GM12878 (cell line): Measurements from ENCODE around the gene MAP3K1. TPM values are rescaled to one million over a fixed set of nuclear protein-coding genes. Genes with fewer than 3 reads are reported as not detected.
A peak's percentile ranks its signal among the peaks of the same experiment; 100 is the strongest.

Experiments
- ASH2L ChIP-seq: fragments of 300-600, 200-600 bp; sonication (generic); IDR thresholded peaks from 2 replicates; pipeline ENCODE4 v1.6.1; 2017; ENCODE audit warnings: low read depth, mild to moderate bottlenecking, borderline replicate concordance
- BACH1 ChIP-seq: fragments of 450-650 bp; IDR thresholded peaks from 2 replicates; pipeline ENCODE4 v1.6.1; 2017; ENCODE audit warnings: mild to moderate bottlenecking, borderline replicate concordance
- BCL11A ChIP-seq: IDR thresholded peaks from 2 replicates; pipeline ENCODE4 v1.6.1; 2011; ENCODE audit warnings: low read depth, low read length
- BCL3 ChIP-seq: IDR thresholded peaks from 2 replicates; pipeline ENCODE4 v1.6.1; 2011; ENCODE audit warnings: borderline replicate concordance, low read depth, mild to moderate bottlenecking, moderate library complexity, low read length; ENCODE audit not compliant: insufficient read depth, poor library complexity, severe bottlenecking
- CBFB ChIP-seq: IDR thresholded peaks from 2 replicates; pipeline ENCODE4 v1.6.1; 2016; ENCODE audit warnings: antibody characterized with exemption, low read depth
- CHD2 ChIP-seq: IDR thresholded peaks from 2 replicates; pipeline ENCODE4 v1.6.1; 2011; ENCODE audit warnings: low read depth, low read length, improper control_type of control experiment, borderline replicate concordance
- E2F4 ChIP-seq: IDR thresholded peaks from 2 replicates; pipeline ENCODE4 v1.6.1; 2012; ENCODE audit warnings: low read depth, low read length, improper control_type of control experiment
- ESRRA ChIP-seq: IDR thresholded peaks from 2 replicates; pipeline ENCODE4 v1.6.1; 2012; ENCODE audit warnings: mild to moderate bottlenecking, low read length, improper control_type of control experiment
- FOXK2 ChIP-seq: fragments of 450-650 bp; IDR thresholded peaks from 2 replicates; pipeline ENCODE4 v1.6.1; 2017; ENCODE audit warnings: mild to moderate bottlenecking, moderate library complexity
- HCFC1 ChIP-seq: fragments of 150-350 bp; IDR thresholded peaks from 2 replicates; pipeline ENCODE4 v1.6.1; 2014; ENCODE audit warnings: low read length
- HDAC6 ChIP-seq: fragments of 200-600 bp; sonication (generic); IDR thresholded peaks from one replicate; pipeline ENCODE4 v1.8.0; 2017; ENCODE audit warnings: antibody characterized with exemption; ENCODE audit not compliant: unreplicated experiment
- IKZF2 ChIP-seq, 2 experiments: fragments of 450-650 bp; IDR thresholded peaks; 2 replicates each; pipeline ENCODE4 v1.6.1; 2017; ENCODE audit warnings: mild to moderate bottlenecking in 2 of 2, moderate library complexity in 2 of 2
- IRF3 ChIP-seq: fragments of 450-650 bp; IDR thresholded peaks from 2 replicates; pipeline ENCODE4 v1.6.1; 2014; ENCODE audit warnings: mild to moderate bottlenecking
- JUND ChIP-seq: IDR thresholded peaks from 2 replicates; pipeline ENCODE4 v1.6.1; 2012; ENCODE audit warnings: low read depth, mild to moderate bottlenecking, low read length, improper control_type of control experiment, moderate library complexity
- MXI1 ChIP-seq: fragments of 150-350 bp; IDR thresholded peaks from 2 replicates; pipeline ENCODE4 v1.6.1; 2011; ENCODE audit warnings: low read depth, mild to moderate bottlenecking, inconsistent platforms, low read length, improper control_type of control experiment
- NBN ChIP-seq: fragments of 450-650 bp; IDR thresholded peaks from 2 replicates; pipeline ENCODE4 v1.6.1; 2016
- NR2C1 ChIP-seq: fragments of 450-650 bp; IDR thresholded peaks from 2 replicates; pipeline ENCODE4 v1.6.1; 2017; ENCODE audit warnings: antibody characterized with exemption, mild to moderate bottlenecking, moderate library complexity
- PAX5 ChIP-seq: IDR thresholded peaks from 2 replicates; pipeline ENCODE4 v1.6.1; 2011; ENCODE audit warnings: low read depth, low read length, borderline replicate concordance
- POLR2A ChIP-seq: IDR thresholded peaks from 2 replicates; pipeline ENCODE4 v1.6.1; 2011; ENCODE audit warnings: low read depth, mild to moderate bottlenecking, low read length
- REST ChIP-seq: IDR thresholded peaks from 2 replicates; pipeline ENCODE4 v1.6.1; 2012; ENCODE audit warnings: mild to moderate bottlenecking, low read depth, low read length
- SREBF2 ChIP-seq: IDR thresholded peaks from 2 replicates; pipeline ENCODE4 v1.6.1; 2012; ENCODE audit warnings: mild to moderate bottlenecking, low read length
- TBL1XR1 ChIP-seq: IDR thresholded peaks from 2 replicates; pipeline ENCODE4 v1.6.1; 2012; ENCODE audit warnings: low read depth, low read length, improper control_type of control experiment
- TCF12 ChIP-seq: IDR thresholded peaks from 2 replicates; pipeline ENCODE4 v1.6.1; 2011; ENCODE audit warnings: low read depth, mild to moderate bottlenecking, low read length
- TCF3 ChIP-seq: IDR thresholded peaks from 2 replicates; pipeline ENCODE4 v1.6.1; 2012; ENCODE audit warnings: low read depth, mild to moderate bottlenecking, low read length, borderline replicate concordance; ENCODE audit not compliant: insufficient read depth
- ZNF217 ChIP-seq: fragments of 450-650 bp; IDR thresholded peaks from 2 replicates; pipeline ENCODE4 v1.6.1; 2017; ENCODE audit warnings: antibody characterized with exemption, mild to moderate bottlenecking
- ZNF24 ChIP-seq: fragments of 450-650 bp; IDR thresholded peaks from 2 replicates; pipeline ENCODE4 v1.6.1; 2017; ENCODE audit warnings: antibody characterized with exemption, mild to moderate bottlenecking
- ZNF274 ChIP-seq: IDR thresholded peaks from one replicate; pipeline ENCODE4 v1.8.0; 2011; ENCODE audit not compliant: insufficient read length, insufficient read depth
- polyA plus RNA-seq, 11 experiments: library from polyadenylated mRNA; depleted of rRNA in 4 of 11; unstranded in 6 of 11; stranded (reverse) in 5 of 11; fragments of >200 nt; fragmentation: Nextera tagmentation in 4 of 11; fragmentation: Illumina TruSeq in 1 of 11; extraction: Ambion mirVana in 4 of 11; extraction: Trizol in 1 of 11; gene quantifications; 1 replicate in 1 of 11; 2 replicates in 10 of 11; pipeline versions ENCODE4 v1.2.1 to v1.2.3, GENCODE V29; 2011 to 2016; ENCODE audit warnings: inconsistent platforms in 2 of 11, missing spikeins in 2 of 11, low read depth in 1 of 11
- total RNA-seq, 4 experiments: library from RNA; depleted of rRNA in 3 of 4; stranded (reverse); fragments of >200 nt in 3 of 4; fragmentation: Illumina TruSeq in 1 of 4; extraction: Trizol in 1 of 4; gene quantifications; 2 replicates each; pipeline versions ENCODE4 v1.2.1 to v1.2.3, GENCODE V29; 2013 to 2021

MAP3K1 gene
- total and polyA plus RNA-seq, 10 of the 15 experiments (the other 5 are each of a cell fraction or from before 2014, with no cell fraction given), result 7.5 to 24.6 (median 12.6) TPM

GRCh38 chr5:56910210-56910965 lies 95.0 kb downstream of the MAP3K1 start (continued):
- TF ChIP-seq BCL3 (no peak), TCF3 (no peak), JUND (no peak), TCF12 (peak; percentile 13; the same call in 1 of the 2 replicates), CHD2 (0 out of 2 replicates have a peak, but pooled peaks have one; percentile 8), ASH2L (no peak), HDAC6 (no peak), ZNF217 (no peak), MXI1 (peak; percentile 61; the same call in 1 of the 2 replicates), BCL11A (no peak), E2F4 (no peak), TBL1XR1 (no peak), HCFC1 (no peak), ZNF24 (no peak), REST (no peak), BACH1 (no peak), SREBF2 (no peak), POLR2A (peak; percentile 56; the same call in 1 of the 2 replicates), IKZF2 (IDR thresholded peaks at IDR 0.05) (peak; percentile 7 to 26; a peak in 2 of 4 replicates), ZNF274 (no peak), NBN (peak; percentile 24; the same call in 1 of the 2 replicates), FOXK2 (no peak; the same call in 1 of the 2 replicates), CBFB (no peak; the same call in 1 of the 2 replicates), NR2C1 (no peak), PAX5 (no peak), ESRRA (no peak), IRF3 (no peak)
